ENCODE data around the gene ZBTB7B.

Gene ZBTB7B

GRCh38 chr1:155009221-155009711 is 6.7 kb downstream of the ZBTB7B start:
- no peak overlapping the region for H3K4me3 ChIP-seq (replicated peaks in 1 of 2; ENCODE audit: low read depth in 2 of 2, low read length in 2 of 2)
- no peak for DNase-seq (ENCODE audit: low read depth in 2 of 2)
- no peak for TF ChIP-seq CTCF (IDR thresholded peaks at IDR 0.05; ENCODE audit: low read depth, low read length)

GRCh38 chr1:155009742-155010141 is 7.1 kb downstream of the ZBTB7B start:
- no peak overlapping the region for H3K4me3 ChIP-seq (replicated peaks in 1 of 2; ENCODE audit: low read depth in 2 of 2, low read length in 2 of 2)
- DNase-seq (ENCODE audit: low read depth in 2 of 2): no peak
- no peak for TF ChIP-seq CTCF (IDR thresholded peaks at IDR 0.05; ENCODE audit: low read depth, low read length)

GRCh38 chr1:155010211-155010918 is 7.8 kb downstream of the ZBTB7B start:
- DNase-seq (ENCODE audit: low read depth in 2 of 2): no peak
- TF ChIP-seq CTCF (IDR thresholded peaks at IDR 0.05; ENCODE audit: low read depth, low read length): no peak
- H3K4me3 ChIP-seq (replicated peaks in 1 of 2; ENCODE audit: low read depth in 2 of 2, low read length in 2 of 2): no peak overlapping the region

GRCh38 chr1:155011004-155011416 is 8.4 kb downstream of the ZBTB7B start:
- no peak for DNase-seq (ENCODE audit: low read depth in 2 of 2)
- TF ChIP-seq CTCF (IDR thresholded peaks at IDR 0.05; ENCODE audit: low read depth, low read length): no peak
- no peak overlapping the region for H3K4me3 ChIP-seq (replicated peaks in 1 of 2; ENCODE audit: low read depth in 2 of 2, low read length in 2 of 2)

- TF ChIP-seq CTCF (IDR thresholded peaks at IDR 0.05; ENCODE audit: low read depth, low read length): no peak
- H3K4me3 ChIP-seq (replicated peaks in 1 of 2; ENCODE audit: low read depth in 2 of 2, low read length in 2 of 2): no peak overlapping the region
Measured at GRCh38 chr1:155011437-155012025, 8.9 kb downstream of the ZBTB7B start.

GRCh38 chr1:155012026-155012546 is 9.5 kb downstream of the ZBTB7B start:
- no peak overlapping the region for H3K4me3 ChIP-seq (replicated peaks in 1 of 2; ENCODE audit: low read depth in 2 of 2, low read length in 2 of 2)
- TF ChIP-seq CTCF (IDR thresholded peaks at IDR 0.05; ENCODE audit: low read depth, low read length): no peak
- DNase-seq (ENCODE audit: low read depth in 2 of 2): peak; percentile 39 to 76

More at GRCh38 chr1:155011437-155012025, 8.9 kb downstream of the ZBTB7B start:
- no peak for DNase-seq (ENCODE audit: low read depth in 2 of 2)
